Measurements from ENCODE around the gene LPAR5. TPM values are rescaled to one million over a fixed set of nuclear protein-coding genes. Genes with fewer than 3 reads are reported as not detected.

The LPAR5 gene
- total RNA-seq (2022; extraction: Qiagen RNA extraction; ENCODE audit: low read depth) = 0.55 to 0.97 TPM (median 0.65 TPM) in 5 replicates

DNA sequence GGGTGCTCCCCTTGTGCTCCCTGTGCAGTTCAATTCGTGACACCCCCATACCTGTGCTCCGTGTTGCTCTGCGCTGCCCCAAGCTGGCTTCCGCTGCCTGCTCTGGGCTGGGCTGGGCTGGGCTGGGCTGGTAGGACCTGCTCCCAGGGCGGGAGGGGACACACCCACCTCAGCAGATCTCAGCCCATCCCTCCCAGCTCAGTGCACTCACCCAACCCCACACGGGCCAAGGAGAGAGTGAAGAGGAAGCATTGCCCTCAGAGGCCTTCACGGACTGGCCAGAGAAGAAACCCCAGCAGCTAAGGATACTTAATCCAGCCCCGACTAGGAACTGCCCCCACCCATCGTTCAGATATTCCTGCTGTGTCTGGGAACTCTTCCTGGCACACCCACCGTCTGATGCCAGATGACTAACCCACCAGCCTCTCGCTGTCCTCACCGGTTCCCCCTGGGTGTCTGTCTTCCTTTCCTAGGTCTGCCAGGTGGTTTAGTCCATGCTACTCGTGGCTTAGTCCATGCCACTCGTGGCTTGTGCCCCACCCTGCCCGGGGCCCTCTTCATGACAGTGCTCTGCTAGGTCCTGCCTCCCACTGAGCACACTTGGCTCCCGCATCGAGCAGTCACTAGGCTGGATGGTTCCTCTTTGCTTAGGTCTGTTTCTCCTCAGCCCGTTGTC lies at the start of gene LPAR5:
Gene LPAR5 (minus strand): TSS at position 104 of the 676 bp plus-strand sequence. CDS start 14,711 bp downstream, outside the sequence.

DNA sequence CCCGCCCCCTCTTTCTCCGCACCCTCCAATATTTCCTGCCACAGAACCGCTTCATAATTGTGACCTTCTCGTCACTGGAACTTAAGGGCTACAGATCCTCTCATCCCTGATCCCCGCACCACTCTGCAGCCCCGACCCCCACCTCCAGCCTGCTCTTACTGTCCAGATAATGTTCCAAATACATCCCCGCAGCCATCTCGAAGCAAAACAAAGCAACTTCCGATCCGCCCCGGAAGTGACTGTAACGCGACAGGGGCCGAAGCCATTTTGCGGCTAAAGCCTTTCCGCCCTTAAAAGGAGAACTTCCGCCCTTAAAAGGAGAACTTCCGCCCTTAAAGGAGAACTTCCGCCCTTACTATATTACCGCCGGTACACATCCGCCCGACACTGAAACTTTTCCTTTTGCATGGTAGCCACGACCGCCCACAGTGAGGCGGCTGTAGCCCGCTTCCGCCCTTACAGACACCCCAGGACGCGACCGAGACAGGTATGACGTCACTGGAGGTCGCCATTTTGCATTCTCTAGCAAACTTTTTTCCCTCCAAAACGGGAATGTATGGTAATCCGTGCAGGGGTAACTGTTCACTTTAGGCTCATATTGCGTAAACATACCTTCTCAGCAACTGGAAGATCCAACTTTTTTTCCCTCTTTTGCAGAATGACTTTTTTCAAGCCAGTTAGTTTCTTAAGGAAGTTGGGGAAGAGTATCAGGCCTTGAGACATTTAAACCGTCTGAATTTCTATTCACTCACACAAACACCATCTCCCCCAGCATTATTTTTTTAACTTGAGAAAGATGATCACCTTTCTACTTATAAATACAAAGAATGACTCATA lies 27.4 kb upstream of the LPAR5 start, which contains the start of gene ING4:
Gene ING4 (minus strand): TSS at position 214 of the 837 bp plus-strand sequence. CDS start 18 bp downstream, at position 196.

DNA sequence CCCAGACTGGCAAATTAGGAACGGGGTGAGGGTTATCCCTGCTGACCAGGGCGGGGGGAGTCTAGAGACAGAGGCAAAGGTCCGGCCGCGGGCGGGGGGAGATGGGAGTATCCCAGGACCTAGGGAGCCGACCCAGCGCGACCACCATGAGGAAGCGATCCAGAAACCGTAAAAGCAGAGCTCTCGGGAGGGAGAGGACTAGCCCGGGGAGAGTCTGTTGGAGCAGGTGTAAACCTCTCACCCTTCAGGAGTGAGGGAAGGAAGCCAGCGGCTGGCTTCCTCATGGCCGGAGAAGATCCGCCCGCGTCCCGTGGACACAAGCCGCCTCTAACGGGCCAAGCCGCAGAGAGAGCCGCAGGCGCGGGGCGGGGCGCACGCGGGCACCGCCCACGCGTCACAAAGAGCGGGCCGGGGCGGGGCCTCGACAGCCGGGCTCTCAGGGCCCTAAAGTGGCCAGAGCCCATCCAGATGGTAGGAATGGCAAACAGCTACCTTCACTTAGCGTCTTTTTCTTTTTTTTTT lies 11.4 kb upstream of the LPAR5 start, which contains the start of gene ACRBP:
Gene ACRBP (minus strand): TSS at position 350 of the 522 bp plus-strand sequence. CDS start 66 bp downstream, at position 284.

Other genes starting within 250 kb of the LPAR5 start
- not detected in 5 replicates for gene CD27, start 191.0 kb downstream of the LPAR5 start, total RNA-seq (2022; extraction: Qiagen RNA extraction; ENCODE audit: low read depth)
- 3.3 to 4.7 TPM (median 3.8 TPM) in 5 replicates for gene TAPBPL, start 183.9 kb downstream of the LPAR5 start, total RNA-seq (2022; extraction: Qiagen RNA extraction; ENCODE audit: low read depth)
- 9.8 to 12.0 TPM (median 11.0 TPM) in 5 replicates for gene VAMP1, start 165.3 kb downstream of the LPAR5 start, total RNA-seq (2022; extraction: Qiagen RNA extraction; ENCODE audit: low read depth)
- gene MRPL51, start 142.7 kb downstream of the LPAR5 start, total RNA-seq (2022; extraction: Qiagen RNA extraction; ENCODE audit: low read depth) = 293 to 351 TPM (median 319 TPM) in 5 replicates
- 49.8 to 66.2 TPM (median 58.4 TPM) in 5 replicates for gene NCAPD2, start 141.9 kb downstream of the LPAR5 start, total RNA-seq (2022; extraction: Qiagen RNA extraction; ENCODE audit: low read depth)
- gene GAPDH, start 101.4 kb downstream of the LPAR5 start, total RNA-seq (2022; extraction: Qiagen RNA extraction; ENCODE audit: low read depth) = 6,831 to 9,120 TPM (median 8,658 TPM) in 5 replicates
- 1.9 to 3.4 TPM (median 2.1 TPM) in 5 replicates for gene IFFO1, start 79.9 kb downstream of the LPAR5 start, total RNA-seq (2022; extraction: Qiagen RNA extraction; ENCODE audit: low read depth)
- gene NOP2, start 67.7 kb downstream of the LPAR5 start, total RNA-seq (2022; extraction: Qiagen RNA extraction; ENCODE audit: low read depth) = 96.4 to 107 TPM (median 104 TPM) in 5 replicates
- 64.0 to 70.4 TPM (median 64.3 TPM) in 5 replicates for gene CHD4, start 28.6 kb downstream of the LPAR5 start, total RNA-seq (2022; extraction: Qiagen RNA extraction; ENCODE audit: low read depth)
- 0.19 to 0.24 TPM (median 0.19 TPM) in 3 of 5 replicates, not detected in the others for gene ACRBP, start 11.5 kb upstream of the LPAR5 start, total RNA-seq (2022; extraction: Qiagen RNA extraction; ENCODE audit: low read depth)
- 11.2 to 16.5 TPM (median 14.6 TPM) in 5 replicates for gene ING4, start 27.2 kb upstream of the LPAR5 start, total RNA-seq (2022; extraction: Qiagen RNA extraction; ENCODE audit: low read depth)
- gene ZNF384, start 53.4 kb upstream of the LPAR5 start, total RNA-seq (2022; extraction: Qiagen RNA extraction; ENCODE audit: low read depth) = 50.8 to 60.2 TPM (median 56.8 TPM) in 5 replicates
- gene PIANP, start 64.9 kb upstream of the LPAR5 start, total RNA-seq (2022; extraction: Qiagen RNA extraction; ENCODE audit: low read depth) = 0.95 to 1.5 TPM (median 0.97 TPM) in 5 replicates
- gene COPS7A, start 88.1 kb upstream of the LPAR5 start, total RNA-seq (2022; extraction: Qiagen RNA extraction; ENCODE audit: low read depth) = 48.9 to 55.9 TPM (median 52.8 TPM) in 5 replicates
- 261 to 319 TPM (median 311 TPM) in 5 replicates for gene MLF2, start 117.2 kb upstream of the LPAR5 start, total RNA-seq (2022; extraction: Qiagen RNA extraction; ENCODE audit: low read depth)
- 593 to 907 TPM (median 774 TPM) in 5 replicates for gene PTMS, start 130.4 kb upstream of the LPAR5 start, total RNA-seq (2022; extraction: Qiagen RNA extraction; ENCODE audit: low read depth)
- gene LAG3, start 136.6 kb upstream of the LPAR5 start, total RNA-seq (2022; extraction: Qiagen RNA extraction; ENCODE audit: low read depth) = 0.94 to 2.1 TPM (median 1.5 TPM) in 5 replicates
- gene CD4, start 153.6 kb upstream of the LPAR5 start, total RNA-seq (2022; extraction: Qiagen RNA extraction; ENCODE audit: low read depth) = not detected in 5 replicates
- gene GPR162, start 185.9 kb upstream of the LPAR5 start, total RNA-seq (2022; extraction: Qiagen RNA extraction; ENCODE audit: low read depth) = 0.27 to 1.1 TPM (median 0.61 TPM) in 5 replicates
- 19.6 to 28.9 TPM (median 27.4 TPM) in 5 replicates for gene P3H3, start 192.4 kb upstream of the LPAR5 start, total RNA-seq (2022; extraction: Qiagen RNA extraction; ENCODE audit: low read depth)
- gene GNB3, start 205.0 kb upstream of the LPAR5 start, total RNA-seq (2022; extraction: Qiagen RNA extraction; ENCODE audit: low read depth) = 0.96 to 1.9 TPM (median 1.8 TPM) in 5 replicates
- 70.8 to 86.2 TPM (median 80.8 TPM) in 5 replicates for gene CDCA3, start 215.3 kb upstream of the LPAR5 start, total RNA-seq (2022; extraction: Qiagen RNA extraction; ENCODE audit: low read depth)
- 69.7 to 80.0 TPM (median 72.6 TPM) in 5 replicates for gene USP5, start 216.2 kb upstream of the LPAR5 start, total RNA-seq (2022; extraction: Qiagen RNA extraction; ENCODE audit: low read depth)
- gene TPI1, start 231.6 kb upstream of the LPAR5 start, total RNA-seq (2022; extraction: Qiagen RNA extraction; ENCODE audit: low read depth) = 1,472 to 1,683 TPM (median 1,669 TPM) in 5 replicates
- 30.1 to 40.4 TPM (median 37.5 TPM) in 5 replicates for gene SPSB2, start 237.3 kb upstream of the LPAR5 start, total RNA-seq (2022; extraction: Qiagen RNA extraction; ENCODE audit: low read depth)

All from A549 treated with GW870086 at 1 μM for 4 hours (cell line).